CD4-positive, alpha-beta T cell treated with Interleukin-1 beta for 1 hour (primary cell): ENCODE data around the gene MT1A.
A peak's percentile ranks its signal among the peaks of the same experiment; 100 is the strongest.

Source experiments
- DNase-seq, 2 donors: peaks; one replicate each; pipeline ENCODE4 v3.0.0-alpha.2; 2020 to 2022

The MT1A gene

DNA sequence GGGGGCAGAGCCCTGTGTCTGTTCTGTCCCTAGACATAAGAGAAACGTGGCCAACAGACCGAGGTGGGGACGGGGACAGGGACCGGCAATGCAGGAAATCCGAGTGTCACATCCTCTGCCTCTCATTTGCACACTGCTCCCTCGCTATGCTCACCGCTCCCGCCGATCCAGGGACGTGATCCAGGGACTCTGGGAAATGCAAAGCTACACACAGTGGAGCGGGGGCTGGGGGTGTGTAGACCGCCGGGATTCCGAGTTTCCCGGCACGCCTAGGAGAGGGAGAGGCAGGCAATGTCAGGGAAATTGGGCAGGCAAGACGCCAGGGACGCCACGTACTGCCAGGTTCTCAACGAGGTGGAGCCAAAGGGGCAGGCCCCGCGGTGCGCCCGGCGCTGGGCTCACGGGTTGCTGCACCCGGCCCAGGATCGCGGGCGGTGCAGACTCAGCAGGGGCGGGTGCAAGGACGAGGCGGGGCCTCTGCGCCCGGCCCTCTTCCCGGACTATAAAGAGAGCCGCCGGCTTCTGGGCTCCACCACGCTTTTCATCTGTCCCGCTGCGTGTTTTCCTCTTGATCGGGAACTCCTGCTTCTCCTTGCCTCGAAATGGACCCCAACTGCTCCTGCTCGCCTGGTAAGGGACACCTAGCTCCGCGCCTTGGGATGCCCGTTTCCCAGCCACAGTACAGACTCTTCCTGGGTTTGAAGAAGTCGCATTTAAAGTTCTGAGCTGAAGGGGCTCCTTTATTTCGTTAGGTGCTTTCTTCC is 43.7 kb downstream of the MT1A start, which contains the start of gene MT1X:
Gene MT1X, plus strand, starts transcription at position 532 of the 764 bp plus-strand sequence. Its CDS starts 71 bp downstream, at position 603.
- DNase-seq = peak; percentile 88

DNA sequence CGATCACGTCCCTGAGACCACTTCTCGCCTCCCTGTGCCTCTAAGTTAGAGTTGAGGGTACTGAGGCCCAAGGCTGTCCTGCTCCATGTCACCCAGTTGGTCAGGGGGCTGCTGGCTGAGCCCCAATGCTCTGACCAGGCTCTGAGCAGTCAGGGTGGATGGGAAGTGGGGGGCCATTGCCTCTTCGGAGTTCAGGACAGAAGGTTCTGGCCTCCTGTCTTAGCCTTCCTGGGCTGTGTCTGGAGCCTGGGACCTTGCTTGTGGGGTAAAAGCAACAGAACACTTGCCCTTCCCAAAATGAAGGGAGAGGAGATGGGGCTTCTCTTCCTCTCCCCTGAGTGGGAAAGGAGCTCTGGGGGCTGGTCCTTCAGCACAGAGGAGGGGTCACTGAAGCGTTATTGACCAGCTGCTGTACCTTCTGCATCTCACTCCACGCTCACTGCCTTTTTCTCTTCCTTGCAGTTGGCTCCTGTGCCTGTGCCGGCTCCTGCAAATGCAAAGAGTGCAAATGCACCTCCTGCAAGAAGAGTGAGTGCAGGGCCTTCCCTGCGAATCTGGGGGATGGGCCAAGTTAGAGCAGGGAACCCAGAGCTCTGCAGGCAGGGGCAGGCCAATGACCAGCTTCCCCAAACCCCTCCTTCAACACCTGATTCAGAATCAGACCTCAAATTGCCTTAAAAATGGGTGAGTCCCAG is 44.4 kb downstream of the MT1A start:
- no peak for DNase-seq

DNA sequence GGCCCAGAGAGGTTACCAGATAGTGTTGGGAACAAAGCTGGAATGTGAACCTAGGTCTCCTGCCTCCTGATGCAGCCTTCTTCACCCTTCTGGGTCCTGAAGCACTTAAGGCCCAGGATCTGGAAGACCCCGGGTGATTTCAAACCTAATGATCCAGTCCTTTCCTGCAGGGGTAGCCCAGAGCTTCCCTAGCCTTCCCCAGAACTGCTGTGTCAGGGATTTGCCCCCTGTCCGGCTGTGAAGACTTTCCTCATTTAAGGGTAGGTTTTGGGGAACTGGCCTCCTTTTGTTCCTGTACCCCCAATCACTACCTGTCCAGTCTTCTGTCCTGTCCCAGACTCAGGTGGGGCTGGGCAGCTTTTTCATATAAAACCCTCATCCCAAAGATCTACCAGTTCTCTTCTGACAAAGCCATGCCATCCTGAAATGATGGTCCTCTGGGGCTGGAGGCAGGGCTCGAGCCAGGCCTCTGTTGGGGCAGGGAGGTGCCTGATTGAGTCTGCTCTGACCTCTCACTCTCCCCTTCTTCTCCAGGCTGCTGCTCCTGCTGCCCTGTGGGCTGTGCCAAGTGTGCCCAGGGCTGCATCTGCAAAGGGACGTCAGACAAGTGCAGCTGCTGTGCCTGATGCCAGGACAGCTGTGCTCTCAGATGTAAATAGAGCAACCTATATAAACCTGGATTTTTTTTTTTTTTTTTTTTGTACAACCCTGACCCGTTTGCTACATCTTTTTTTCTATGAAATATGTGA is 45.1 kb downstream of the MT1A start:
- no peak for DNase-seq

DNA sequence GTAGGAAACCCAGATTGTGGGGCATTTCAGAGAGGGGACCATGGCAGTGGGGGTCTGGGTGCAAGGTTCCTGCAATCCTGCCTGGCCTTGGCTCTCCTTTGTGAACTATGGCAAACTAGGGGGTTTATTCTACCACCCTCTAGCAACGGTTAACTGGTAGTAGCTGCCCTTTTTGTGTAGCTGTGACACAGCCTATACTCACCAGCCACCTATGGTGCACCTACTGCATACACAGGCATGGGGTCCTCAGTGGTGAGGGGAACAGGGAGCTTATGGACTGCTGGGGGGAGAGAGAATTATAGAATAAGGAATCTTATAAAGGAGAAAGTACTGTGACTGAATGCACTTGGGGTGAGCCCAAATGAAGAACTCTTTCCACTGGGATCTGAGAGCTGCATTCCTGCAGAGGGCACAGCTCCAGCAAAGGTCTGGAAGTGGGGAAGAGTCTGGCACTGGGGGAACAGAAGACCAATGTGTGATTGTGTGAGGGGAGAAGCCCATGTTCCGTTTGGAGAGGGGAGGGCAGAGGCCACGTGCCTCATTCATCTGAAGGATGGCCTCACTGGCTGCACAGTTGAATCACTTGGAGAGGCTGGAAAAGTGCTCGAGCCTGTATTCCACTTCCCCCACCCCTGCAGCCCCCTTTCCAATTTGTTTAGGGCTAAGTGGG is 45.9 kb downstream of the MT1A start:
- DNase-seq = no peak

DNA sequence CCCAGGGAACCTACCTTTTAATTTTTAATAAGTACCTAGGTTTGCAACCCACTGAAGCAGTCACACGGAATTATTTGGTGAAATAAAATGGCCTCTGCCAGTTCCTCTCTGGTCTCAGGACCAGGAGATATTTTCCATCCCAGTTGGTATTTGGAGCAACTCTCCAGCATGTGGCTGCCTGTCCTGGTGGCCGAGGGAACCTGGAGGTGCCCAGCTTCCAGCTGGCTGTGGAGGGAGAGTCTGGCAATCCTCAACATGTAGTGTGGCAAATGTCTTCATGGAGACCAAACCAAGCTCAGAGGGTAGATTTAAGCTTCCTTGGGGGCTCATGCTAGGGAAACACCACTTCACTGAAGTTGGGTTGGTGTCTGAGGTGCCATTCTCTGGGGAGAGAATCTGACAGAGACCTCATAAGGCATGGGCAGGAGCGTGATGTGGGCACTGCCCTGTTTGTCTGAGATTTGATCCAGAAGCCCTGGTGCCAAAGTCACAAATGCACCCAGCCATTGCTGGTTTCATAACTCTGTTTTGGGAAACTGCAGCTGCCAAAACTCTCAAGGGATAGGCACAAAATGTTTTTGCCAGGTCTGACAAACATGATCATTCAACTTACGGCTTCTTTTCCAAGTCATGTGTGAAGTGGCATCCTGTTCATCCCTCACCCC is 46.6 kb downstream of the MT1A start:
- DNase-seq = no peak

DNA sequence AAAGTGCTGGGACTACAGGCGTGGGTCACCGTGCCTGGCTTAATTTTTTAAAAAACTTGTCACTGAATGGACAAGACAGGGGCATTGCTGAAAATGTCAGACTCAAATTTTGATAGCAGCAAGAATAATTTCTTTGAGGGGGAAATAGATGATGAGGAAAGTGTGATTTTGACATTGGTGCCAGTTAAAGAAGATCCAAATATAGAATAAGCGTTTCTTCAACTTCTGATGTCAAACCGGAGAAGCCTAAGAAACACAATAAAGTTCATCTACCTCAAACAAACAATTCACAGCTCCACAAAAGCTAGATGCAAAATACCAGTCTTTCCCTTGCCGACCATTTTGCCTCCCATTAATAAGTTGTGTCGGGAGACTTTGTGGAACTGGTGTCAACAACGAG is 48.3 kb downstream of the MT1A start:
- no peak for DNase-seq

DNA sequence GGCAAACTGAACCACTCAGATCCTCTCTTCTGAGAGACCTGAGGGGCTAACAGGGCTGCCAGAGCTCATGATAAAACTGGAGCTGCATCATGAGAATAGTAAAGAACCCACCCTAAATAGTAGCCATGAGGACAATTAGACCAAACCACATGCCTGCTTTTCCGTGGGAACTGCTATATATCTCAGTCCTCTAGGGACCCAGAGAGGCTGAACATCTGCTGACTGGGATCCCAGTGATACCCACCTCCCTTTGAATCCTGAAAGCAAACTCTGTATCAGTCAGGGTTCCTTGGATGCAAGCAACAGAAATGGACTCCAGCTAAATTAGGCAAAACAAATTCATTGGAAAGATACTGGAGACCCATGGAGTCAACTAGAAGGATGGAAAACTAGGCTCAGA is 50.3 kb downstream of the MT1A start:
- DNase-seq = no peak

DNA sequence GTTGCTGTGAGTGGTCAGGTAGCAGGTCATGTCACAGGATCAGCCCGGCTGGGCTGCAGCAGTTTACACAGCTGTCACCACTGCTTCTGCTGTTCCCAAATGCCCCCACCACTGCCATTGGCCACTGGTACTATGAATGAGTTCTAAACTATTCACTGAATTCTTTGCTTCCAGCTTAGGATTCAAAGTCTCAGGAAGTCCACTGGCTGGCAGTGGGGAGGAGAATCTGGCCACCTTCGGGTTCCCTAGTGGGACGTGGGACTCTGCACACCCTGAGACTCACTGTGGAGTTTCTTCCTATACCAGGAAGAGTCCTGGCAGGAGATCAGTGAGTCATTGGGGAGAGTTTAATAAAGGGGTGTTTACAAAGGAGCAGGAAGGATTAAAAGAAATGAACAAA is 50.7 kb downstream of the MT1A start:
- no peak for DNase-seq
